Suprapubic skin (tissue), 4 donors: ENCODE results near the gene PIGB. TPM values are rescaled to one million over a fixed set of nuclear protein-coding genes. Genes with fewer than 3 reads are reported as not detected.

Source experiments
- DNase-seq, 2 donors: peaks; one replicate each; pipeline ENCODE4 v3.0.0-alpha.2; 2019; ENCODE audit warnings: low spot score in 2 of 2
- H3K27ac ChIP-seq: fragments of 200-600 bp; sonication (generic); one replicate; pipeline ENCODE4 v1.5.1; 2019
- H3K27me3 ChIP-seq: fragments of 200-600 bp; sonication (generic); one replicate; pipeline ENCODE4 v1.5.1; 2019
- H3K36me3 ChIP-seq: fragments of 200-600 bp; sonication (generic); one replicate; pipeline ENCODE4 v1.5.1; 2019
- H3K4me1 ChIP-seq: fragments of 200-600 bp; sonication (generic); one replicate; pipeline ENCODE4 v1.5.1; 2019
- H3K4me3 ChIP-seq: fragments of 200-600 bp; sonication (generic); one replicate; pipeline ENCODE4 v1.5.1; 2019; ENCODE audit warnings: mild to moderate bottlenecking
- H3K9me3 ChIP-seq: fragments of 200-600 bp; sonication (generic); one replicate; pipeline ENCODE4 v1.5.1; 2019
- EP300 ChIP-seq: sonication (generic); formaldehyde crosslinking; IDR thresholded peaks from one replicate; pipeline ENCODE4 v1.6.1; 2017; ENCODE audit warnings: antibody characterized with exemption
- POLR2A ChIP-seq, 2 donors: fragments of 450-650 bp; IDR thresholded peaks; one replicate each; pipeline ENCODE4 v1.6.1; 2017; ENCODE audit warnings: antibody characterized with exemption in 2 of 2, mild to moderate bottlenecking in 2 of 2, moderate library complexity in 2 of 2
- POLR2AphosphoS5 ChIP-seq, 3 donors: sonication (generic); formaldehyde crosslinking; IDR thresholded peaks; one replicate each; pipeline ENCODE4 v1.6.1; 2017; ENCODE audit warnings: antibody characterized with exemption in 3 of 3
- WGBS: methylation state at CpG from one replicate; pipeline ENCODE4 v1.1.5; 2018; 5-methylcytosine and 5-hydroxymethylcytosine counted together
- total RNA-seq, 4 donors: library from RNA; depleted of rRNA; stranded (reverse); fragments of >200 nt; gene quantifications; one replicate each; pipeline ENCODE4 v1.1.0, GENCODE V29; 2016
- TF ChIP-seq, protein P1 (sequence below), 2 donors: fragments of 200-600 bp in 1 of 2; fragments of 450-650 bp in 1 of 2; sonication (generic) in 1 of 2; IDR thresholded peaks; one replicate each; pipeline ENCODE4 v1.5.1; 2016 to 2019; ENCODE audit warnings: antibody characterized with exemption in 2 of 2, mild to moderate bottlenecking in 1 of 2, moderate library complexity in 1 of 2

The PIGB gene
- total RNA-seq, 4 donors from 2014 or later: 6.7 to 13.2 (median 9.9) TPM

DNA sequence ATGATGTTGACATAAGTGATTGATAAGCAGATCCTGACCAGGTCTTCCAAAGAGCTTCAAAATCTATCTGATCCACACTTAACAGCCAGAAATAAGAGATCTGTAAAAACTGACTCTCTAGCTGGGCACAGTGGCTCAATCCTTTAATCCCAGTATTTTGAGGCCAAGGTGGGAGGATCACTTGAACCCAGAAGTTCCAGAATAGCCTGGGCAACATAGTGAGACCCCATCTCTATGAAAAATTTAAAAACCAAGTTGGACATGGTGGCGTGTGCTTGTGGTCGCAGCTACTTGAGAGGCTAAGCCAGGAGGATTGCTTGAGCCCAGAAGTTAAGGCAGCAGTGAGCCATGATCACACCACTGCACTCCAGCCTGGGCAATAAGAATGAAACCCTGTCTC lies 43.6 kb downstream of the PIGB start:
- Histone ChIP-seq H3K9me3 (no peaks in the 10 kb centered on the region), H3K36me3 (peaks cover 33% of the 10 kb centered on the region), H3K4me3 (no peak overlapping the region), H3K4me1 (no peaks in the 10 kb centered on the region), H3K27me3 (no peaks in the 10 kb centered on the region), H3K27ac (no peak overlapping the region)
- TF ChIP-seq, protein P1, sequence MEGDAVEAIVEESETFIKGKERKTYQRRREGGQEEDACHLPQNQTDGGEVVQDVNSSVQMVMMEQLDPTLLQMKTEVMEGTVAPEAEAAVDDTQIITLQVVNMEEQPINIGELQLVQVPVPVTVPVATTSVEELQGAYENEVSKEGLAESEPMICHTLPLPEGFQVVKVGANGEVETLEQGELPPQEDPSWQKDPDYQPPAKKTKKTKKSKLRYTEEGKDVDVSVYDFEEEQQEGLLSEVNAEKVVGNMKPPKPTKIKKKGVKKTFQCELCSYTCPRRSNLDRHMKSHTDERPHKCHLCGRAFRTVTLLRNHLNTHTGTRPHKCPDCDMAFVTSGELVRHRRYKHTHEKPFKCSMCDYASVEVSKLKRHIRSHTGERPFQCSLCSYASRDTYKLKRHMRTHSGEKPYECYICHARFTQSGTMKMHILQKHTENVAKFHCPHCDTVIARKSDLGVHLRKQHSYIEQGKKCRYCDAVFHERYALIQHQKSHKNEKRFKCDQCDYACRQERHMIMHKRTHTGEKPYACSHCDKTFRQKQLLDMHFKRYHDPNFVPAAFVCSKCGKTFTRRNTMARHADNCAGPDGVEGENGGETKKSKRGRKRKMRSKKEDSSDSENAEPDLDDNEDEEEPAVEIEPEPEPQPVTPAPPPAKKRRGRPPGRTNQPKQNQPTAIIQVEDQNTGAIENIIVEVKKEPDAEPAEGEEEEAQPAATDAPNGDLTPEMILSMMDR (IDR thresholded peaks at IDR 0.05): no peak
- TF ChIP-seq POLR2A (IDR thresholded peaks at IDR 0.05): no peak
- TF ChIP-seq EP300: no peak
- no peak for TF ChIP-seq POLR2AphosphoS5 (IDR thresholded peaks at IDR 0.05)
- no peak for DNase-seq
- 95% methylated on average over 2 of the region's 2 CpGs for WGBS

DNA sequence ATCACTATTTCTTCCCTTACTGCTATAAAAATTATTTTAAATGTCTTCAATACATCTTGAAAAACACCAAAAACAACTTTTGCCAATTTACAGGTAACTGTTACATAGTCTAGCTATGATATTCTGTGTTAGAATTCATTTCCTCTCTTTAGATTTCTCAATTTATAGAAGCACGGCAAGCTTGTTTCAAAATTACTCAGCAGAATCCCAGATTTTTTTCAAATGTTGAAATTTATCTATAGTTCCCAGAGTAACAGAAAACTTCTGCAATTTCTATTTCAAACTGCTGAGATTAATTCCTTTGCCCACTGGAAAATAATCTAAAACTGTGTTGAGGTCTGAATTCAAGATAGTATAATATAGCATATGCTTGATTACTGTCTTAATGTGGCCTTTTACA lies 48.0 kb downstream of the PIGB start:
- H3K4me1 ChIP-seq: no peaks in the 10 kb centered on the region
- no peak for DNase-seq
- H3K36me3 ChIP-seq: peaks cover 37% of the 10 kb centered on the region
- no peaks in the 10 kb centered on the region for H3K9me3 ChIP-seq
- H3K27me3 ChIP-seq: no peaks in the 10 kb centered on the region
- WGBS: 92% methylated on average over 1 of the region's 1 CpG
- TF ChIP-seq POLR2AphosphoS5 (IDR thresholded peaks at IDR 0.05): no peak
- TF ChIP-seq EP300: no peak
- TF ChIP-seq, protein P1 (IDR thresholded peaks at IDR 0.05): no peak
- TF ChIP-seq POLR2A (IDR thresholded peaks at IDR 0.05): no peak
- no peak overlapping the region for H3K27ac ChIP-seq
- no peak overlapping the region for H3K4me3 ChIP-seq

DNA sequence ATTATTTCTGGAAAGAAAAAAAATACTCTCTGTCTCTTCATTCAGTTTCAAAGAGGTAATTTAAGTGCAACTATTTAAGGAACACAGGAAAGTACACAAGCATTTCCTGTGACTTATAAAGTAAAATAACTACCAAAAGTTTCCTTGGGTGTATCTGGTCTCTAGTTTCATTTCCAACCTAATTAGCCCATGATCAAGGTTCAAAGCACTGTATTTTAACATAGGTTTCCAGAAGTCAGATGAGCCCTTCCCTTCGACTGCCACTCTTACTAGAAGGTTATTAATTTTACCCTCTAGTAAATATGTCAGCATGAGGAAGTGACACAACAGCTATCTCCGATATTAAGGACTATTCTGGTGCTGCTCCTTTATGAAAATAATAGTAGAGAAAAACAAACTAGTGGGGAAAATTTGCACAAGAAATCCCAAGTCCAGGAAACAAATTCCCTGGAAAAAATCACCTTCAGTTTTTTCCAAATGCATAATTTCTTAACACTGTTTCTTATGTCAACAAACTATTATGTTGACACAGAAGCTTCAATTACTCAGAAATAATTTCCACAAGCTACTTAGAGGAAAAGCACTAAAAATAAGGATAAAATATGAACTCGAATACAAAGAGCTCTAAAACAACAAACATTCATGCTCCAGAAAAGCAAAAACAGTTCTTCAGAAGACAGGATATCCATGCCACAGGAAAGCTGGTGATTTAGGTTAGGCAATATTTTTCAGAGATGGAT lies 53.8 kb downstream of the PIGB start:
- Histone ChIP-seq H3K9me3 (no peaks in the 10 kb centered on the region), H3K4me3 (no peak overlapping the region), H3K27ac (no peak overlapping the region), H3K4me1 (no peaks in the 10 kb centered on the region), H3K27me3 (no peaks in the 10 kb centered on the region), H3K36me3 (peaks cover 54% of the 10 kb centered on the region)
- 71% methylated on average over 3 of the region's 3 CpGs for WGBS
- TF ChIP-seq, protein P1 (IDR thresholded peaks at IDR 0.05): no peak
- TF ChIP-seq POLR2A (IDR thresholded peaks at IDR 0.05) (no peak), POLR2AphosphoS5 (IDR thresholded peaks at IDR 0.05) (no peak), EP300 (no peak)
- DNase-seq: no peak

DNA sequence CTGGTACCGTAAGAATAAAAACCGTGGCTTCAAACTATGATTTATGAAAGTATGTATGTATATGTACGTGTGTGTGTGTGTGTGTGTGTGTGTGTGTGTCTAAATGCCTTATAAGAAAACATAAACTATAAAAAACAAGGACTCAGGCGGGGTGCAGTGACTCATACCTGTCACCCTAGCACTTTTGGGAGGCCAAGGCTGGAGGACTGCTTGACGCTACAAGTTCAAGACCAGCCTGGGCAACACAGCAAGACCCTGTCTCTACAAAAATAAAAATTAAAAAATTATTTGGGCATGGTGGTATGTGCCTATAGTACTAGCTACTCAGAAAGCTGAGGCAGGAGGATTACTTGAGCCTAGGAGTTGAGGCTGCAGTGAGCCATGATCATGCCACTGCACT lies 60.1 kb downstream of the PIGB start:
- WGBS: 95% methylated on average over 5 of the region's 5 CpGs
- Histone ChIP-seq H3K27me3 (no peaks in the 10 kb centered on the region), H3K4me3 (no peak overlapping the region), H3K4me1 (no peaks in the 10 kb centered on the region), H3K27ac (no peak overlapping the region), H3K9me3 (no peaks in the 10 kb centered on the region), H3K36me3 (peaks cover 53% of the 10 kb centered on the region)
- DNase-seq: no peak
- TF ChIP-seq POLR2AphosphoS5 (IDR thresholded peaks at IDR 0.05) (no peak), EP300 (no peak), POLR2A (IDR thresholded peaks at IDR 0.05) (no peak)
- TF ChIP-seq, protein P1 (IDR thresholded peaks at IDR 0.05): no peak

DNA sequence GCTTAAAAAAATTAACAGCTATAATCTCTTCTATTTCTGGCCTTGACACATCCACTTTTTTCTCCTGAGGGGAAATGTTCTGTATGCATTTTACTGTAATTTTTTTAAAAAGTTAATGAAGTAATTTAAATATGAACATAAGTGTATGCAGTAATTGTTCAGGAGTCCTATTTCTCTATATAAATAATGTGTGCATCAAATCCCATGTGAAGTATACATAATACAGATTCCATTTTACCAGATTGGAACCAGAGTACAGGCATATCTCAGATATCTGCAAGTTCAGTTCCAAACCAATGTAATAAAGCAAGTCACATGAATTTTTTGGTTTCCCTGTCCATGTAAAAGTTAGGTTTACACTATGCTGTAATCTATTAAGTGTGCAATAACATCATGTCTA lies 62.6 kb downstream of the PIGB start:
- TF ChIP-seq EP300 (no peak), POLR2AphosphoS5 (IDR thresholded peaks at IDR 0.05) (no peak), POLR2A (IDR thresholded peaks at IDR 0.05) (no peak)
- TF ChIP-seq, protein P1 (IDR thresholded peaks at IDR 0.05): no peak
- Histone ChIP-seq H3K27me3 (no peaks in the 10 kb centered on the region), H3K36me3 (peaks cover 50% of the 10 kb centered on the region)

More for the DNA sequence above, 62.6 kb downstream of the PIGB start:
- Histone ChIP-seq H3K27ac (no peak overlapping the region), H3K4me3 (no peak overlapping the region), H3K4me1 (no peaks in the 10 kb centered on the region), H3K9me3 (no peaks in the 10 kb centered on the region)
- no peak for DNase-seq
